ENCODE measurements around the gene ETFA.

The ETFA gene

GRCh38 chr15:76340198-76340802 is 29.0 kb upstream of the ETFA start:
- no peak for DNase-seq

- no peak for DNase-seq
Measured at GRCh38 chr15:76339305-76340197, 28.3 kb upstream of the ETFA start.

GRCh38 chr15:76338486-76339304 is 27.4 kb upstream of the ETFA start:
- no peak for DNase-seq

- no peak for DNase-seq
Measured at GRCh38 chr15:76337696-76338485, 26.6 kb upstream of the ETFA start.

- DNase-seq = no peak
Measured at GRCh38 chr15:76337059-76337695, 25.9 kb upstream of the ETFA start.

GRCh38 chr15:76336254-76337058 is 25.2 kb upstream of the ETFA start, which contains the start of gene ISL2:
ISL2 (plus strand) TSS chr15:76336773; CDS start chr15:76336884, 111 bp downstream.
- DNase-seq = peak; percentile 58 to 61

- DNase-seq = no peak
Measured at GRCh38 chr15:76335307-76336253, 24.3 kb upstream of the ETFA start.

- no peak for DNase-seq
Measured at GRCh38 chr15:76334438-76335306, 23.4 kb upstream of the ETFA start.

GRCh38 chr15:76333720-76334437 is 22.6 kb upstream of the ETFA start:
- no peak for DNase-seq

- no peak for DNase-seq
Measured at GRCh38 chr15:76333309-76333708, 22.0 kb upstream of the ETFA start.

- no peak for DNase-seq
Measured at GRCh38 chr15:76332796-76333195, 21.5 kb upstream of the ETFA start.

- no peak for DNase-seq
Measured at GRCh38 chr15:76330080-76330680, 18.9 kb upstream of the ETFA start.

- DNase-seq = no peak
Measured at GRCh38 chr15:76328958-76329357, 17.7 kb upstream of the ETFA start.

- no peak for DNase-seq
Measured at GRCh38 chr15:76328106-76328696, 16.9 kb upstream of the ETFA start.

- no peak for DNase-seq
Measured at GRCh38 chr15:76327191-76328105, 16.2 kb upstream of the ETFA start.

- no peak for DNase-seq
Measured at GRCh38 chr15:76325704-76326103, 14.4 kb upstream of the ETFA start.
